ENCODE measurements around the gene STK4.

DNA sequence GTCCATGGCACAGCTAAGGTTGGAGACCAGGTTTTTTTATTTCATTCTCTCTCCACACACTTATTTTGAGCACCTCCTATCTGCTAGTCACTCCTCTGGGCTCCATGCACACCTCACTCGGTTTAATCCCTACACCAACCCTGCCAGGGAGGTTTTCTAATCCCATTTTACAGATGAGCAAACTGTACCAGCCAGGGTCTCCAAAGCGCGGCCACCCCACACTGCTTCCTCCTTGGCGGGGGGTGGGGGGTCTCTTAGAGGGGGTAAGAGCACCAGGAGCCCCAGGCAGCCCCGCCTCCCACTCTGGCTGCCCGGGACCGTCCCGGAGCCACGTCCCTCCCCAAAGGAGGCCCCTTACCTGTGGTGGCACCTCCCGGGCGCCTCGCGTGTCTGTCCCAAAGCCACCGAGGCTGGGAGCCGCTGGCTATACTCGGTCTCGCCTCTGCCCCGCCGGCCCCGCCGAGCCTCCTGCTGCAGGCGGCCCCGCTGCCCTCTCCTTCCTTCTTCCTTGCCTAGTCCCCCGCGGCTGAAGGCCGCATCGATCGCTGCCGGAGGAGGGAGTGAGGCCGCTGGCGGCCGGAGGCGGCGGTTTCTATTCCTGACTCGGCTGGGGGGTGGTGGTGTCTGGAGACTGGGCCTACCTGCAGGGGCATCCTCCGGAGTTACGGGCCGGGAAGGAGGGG, 134.4 kb downstream of the STK4 start, which contains the start of gene KCNS1:
- TF ChIP-seq, protein P1, sequence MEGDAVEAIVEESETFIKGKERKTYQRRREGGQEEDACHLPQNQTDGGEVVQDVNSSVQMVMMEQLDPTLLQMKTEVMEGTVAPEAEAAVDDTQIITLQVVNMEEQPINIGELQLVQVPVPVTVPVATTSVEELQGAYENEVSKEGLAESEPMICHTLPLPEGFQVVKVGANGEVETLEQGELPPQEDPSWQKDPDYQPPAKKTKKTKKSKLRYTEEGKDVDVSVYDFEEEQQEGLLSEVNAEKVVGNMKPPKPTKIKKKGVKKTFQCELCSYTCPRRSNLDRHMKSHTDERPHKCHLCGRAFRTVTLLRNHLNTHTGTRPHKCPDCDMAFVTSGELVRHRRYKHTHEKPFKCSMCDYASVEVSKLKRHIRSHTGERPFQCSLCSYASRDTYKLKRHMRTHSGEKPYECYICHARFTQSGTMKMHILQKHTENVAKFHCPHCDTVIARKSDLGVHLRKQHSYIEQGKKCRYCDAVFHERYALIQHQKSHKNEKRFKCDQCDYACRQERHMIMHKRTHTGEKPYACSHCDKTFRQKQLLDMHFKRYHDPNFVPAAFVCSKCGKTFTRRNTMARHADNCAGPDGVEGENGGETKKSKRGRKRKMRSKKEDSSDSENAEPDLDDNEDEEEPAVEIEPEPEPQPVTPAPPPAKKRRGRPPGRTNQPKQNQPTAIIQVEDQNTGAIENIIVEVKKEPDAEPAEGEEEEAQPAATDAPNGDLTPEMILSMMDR (IDR thresholded peaks at IDR 0.05) = no peak
- no peak for TF ChIP-seq ESRRA (CRISPR knock-in tag; IDR thresholded peaks at IDR 0.05; ENCODE audit: borderline replicate concordance)
- TF ChIP-seq, protein P2, sequence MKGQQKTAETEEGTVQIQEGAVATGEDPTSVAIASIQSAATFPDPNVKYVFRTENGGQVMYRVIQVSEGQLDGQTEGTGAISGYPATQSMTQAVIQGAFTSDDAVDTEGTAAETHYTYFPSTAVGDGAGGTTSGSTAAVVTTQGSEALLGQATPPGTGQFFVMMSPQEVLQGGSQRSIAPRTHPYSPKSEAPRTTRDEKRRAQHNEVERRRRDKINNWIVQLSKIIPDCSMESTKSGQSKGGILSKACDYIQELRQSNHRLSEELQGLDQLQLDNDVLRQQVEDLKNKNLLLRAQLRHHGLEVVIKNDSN (CRISPR knock-in tag; IDR thresholded peaks at IDR 0.05) = no peak
- TF ChIP-seq JAZF1 (CRISPR knock-in tag; IDR thresholded peaks at IDR 0.05) = no peak
- no peak for TF ChIP-seq STAT6 (CRISPR knock-in tag; conservative IDR thresholded peaks at IDR 0.05; ENCODE audit: low read depth)
- no peak for TF ChIP-seq NR3C1 (CRISPR knock-in tag; conservative IDR thresholded peaks at IDR 0.05; ENCODE audit: low read depth)
- TF ChIP-seq, protein P3, sequence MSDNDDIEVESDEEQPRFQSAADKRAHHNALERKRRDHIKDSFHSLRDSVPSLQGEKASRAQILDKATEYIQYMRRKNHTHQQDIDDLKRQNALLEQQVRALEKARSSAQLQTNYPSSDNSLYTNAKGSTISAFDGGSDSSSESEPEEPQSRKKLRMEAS (CRISPR knock-in tag; IDR thresholded peaks at IDR 0.05) = no peak
- no peak for TF ChIP-seq CREB1 (CRISPR knock-in tag; IDR thresholded peaks at IDR 0.05)
- TF ChIP-seq ATF6 (CRISPR knock-in tag; IDR thresholded peaks at IDR 0.05) = no peak
- no peak for TF ChIP-seq SMAD3 (CRISPR knock-in tag; IDR thresholded peaks at IDR 0.05; ENCODE audit: borderline replicate concordance)
